SH-SY5Y (cell line): ENCODE data around the gene SLC13A3.

Source experiments
- GATA2 ChIP-seq: IDR thresholded peaks from 2 replicates; pipeline ENCODE4 v1.6.1; 2011; ENCODE audit warnings: mild to moderate bottlenecking, low read depth, low read length
- GATA3 ChIP-seq: IDR thresholded peaks from 2 replicates; pipeline ENCODE4 v1.6.1; 2011; ENCODE audit warnings: low read depth, mild to moderate bottlenecking, low read length, moderate library complexity

DNA sequence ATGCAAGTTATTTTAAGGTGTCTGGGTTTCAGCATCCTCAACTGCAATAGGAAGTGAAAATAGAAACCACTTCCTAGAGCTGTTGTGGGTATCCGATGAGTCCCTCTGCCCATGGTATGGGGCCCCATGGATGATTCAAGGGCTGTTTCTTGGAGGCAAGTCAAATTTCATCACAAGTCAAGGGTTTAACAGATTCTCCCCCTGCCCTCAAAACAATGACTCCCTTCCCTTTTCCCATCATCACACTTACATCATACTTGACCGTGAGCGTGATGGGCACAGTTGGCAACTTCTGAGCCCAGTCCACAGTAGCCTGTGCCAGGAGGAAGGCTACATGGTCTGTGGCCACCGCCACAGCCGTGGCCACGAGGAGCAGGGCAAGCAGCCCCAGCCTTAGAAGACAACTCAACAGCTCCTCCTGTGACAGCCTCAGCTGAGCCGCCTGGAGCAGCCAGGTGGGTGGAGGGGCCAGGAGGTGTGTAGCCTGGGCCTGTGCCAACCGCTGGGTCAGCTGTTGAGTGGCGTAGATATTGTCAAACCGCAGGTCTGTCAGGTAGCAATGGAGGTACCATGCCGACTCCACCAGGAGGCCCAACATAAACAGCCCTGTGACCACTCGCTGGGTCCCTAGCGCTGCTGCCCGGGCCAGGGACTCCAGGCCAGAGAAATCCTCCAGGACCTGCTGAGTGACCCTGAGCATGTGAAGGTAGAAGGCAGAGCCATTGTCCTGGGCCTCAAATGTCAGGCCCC, 106.0 kb downstream of the SLC13A3 start:
- no peak for TF ChIP-seq GATA2
- no peak for TF ChIP-seq GATA3
